H1 (cell line): ENCODE results near the gene BCKDHA. TPM values are rescaled to one million over a fixed set of nuclear protein-coding genes. Genes with fewer than 3 reads are reported as not detected.

ENCODE experiments used
- ASH2L ChIP-seq: fragments of 200-600, 300-600 bp; sonication (generic); IDR thresholded peaks from one replicate; pipeline ENCODE4 v1.7.1; 2017; ENCODE audit warnings: low read length
- CREB1 ChIP-seq: IDR thresholded peaks from 2 replicates; pipeline ENCODE4 v1.6.1; 2012; ENCODE audit warnings: inconsistent platforms
- HDAC6 ChIP-seq: IDR thresholded peaks from one replicate; pipeline ENCODE4 v1.7.1; 2012; ENCODE audit warnings: low read depth, mild to moderate bottlenecking, inconsistent platforms, low read length, moderate library complexity
- KDM5A ChIP-seq: fragments of 200-600 bp; IDR thresholded peaks from 2 replicates; pipeline ENCODE4 v1.7.1; 2012; ENCODE audit warnings: mild to moderate bottlenecking, low read length, inconsistent platforms, mixed read lengths
- SAP30 ChIP-seq: fragments of 300-600 bp; sonication (generic); IDR thresholded peaks from 2 replicates; pipeline ENCODE4 v1.7.1; 2012; ENCODE audit warnings: low read length, moderate library complexity, mild to moderate bottlenecking, inconsistent platforms; ENCODE audit not compliant: insufficient read depth, insufficient replicate concordance
- SIN3A ChIP-seq, 2 experiments: IDR thresholded peaks in 1 of 2; conservative IDR thresholded peaks in 1 of 2; 2 replicates each; pipeline ENCODE4 v1.6.1; 2011 to 2012; ENCODE audit warnings: low read length in 2 of 2, improper control_type of control experiment in 1 of 2, low read depth in 1 of 2, mild to moderate bottlenecking in 1 of 2
- SIX5 ChIP-seq: IDR thresholded peaks from 2 replicates; pipeline ENCODE4 v1.6.1; 2011; ENCODE audit warnings: mild to moderate bottlenecking, low read depth, low read length
- polyA plus RNA-seq, 7 experiments: library from polyadenylated mRNA; depleted of rRNA in 3 of 7; stranded (reverse) in 5 of 7; unstranded in 2 of 7; fragments of >200 nt in 5 of 7; fragments of 200-250 nt in 2 of 7; gene quantifications; 1 replicate in 5 of 7; 2 replicates in 1 of 7; 4 replicates in 1 of 7; pipeline versions ENCODE4 v1.2.1 to v1.2.3, GENCODE V29; 2011 to 2013; ENCODE audit warnings: missing spikeins in 2 of 7, mixed read lengths in 2 of 7
- total RNA-seq: library from RNA; stranded (reverse); fragmentation: NEBNext Ultra II Directional; extraction: Animal tissue kit (Norgen Biotek cat#: 25700); gene quantifications from 2 replicates; pipeline ENCODE4 v1.2.1, GENCODE V29; 2021
- TF ChIP-seq, protein P1 (sequence below): fragments of 300-600 bp; sonication (generic); IDR thresholded peaks from 2 replicates; pipeline ENCODE4 v1.7.1; 2012; ENCODE audit warnings: low read length, moderate library complexity, mild to moderate bottlenecking, inconsistent platforms; ENCODE audit not compliant: insufficient replicate concordance

BCKDHA gene
- total and polyA plus RNA-seq, 2 of the 8 experiments (the other 6 are each of a cell fraction or from before 2014, with no cell fraction given), result 14.2 to 69.6 TPM

DNA sequence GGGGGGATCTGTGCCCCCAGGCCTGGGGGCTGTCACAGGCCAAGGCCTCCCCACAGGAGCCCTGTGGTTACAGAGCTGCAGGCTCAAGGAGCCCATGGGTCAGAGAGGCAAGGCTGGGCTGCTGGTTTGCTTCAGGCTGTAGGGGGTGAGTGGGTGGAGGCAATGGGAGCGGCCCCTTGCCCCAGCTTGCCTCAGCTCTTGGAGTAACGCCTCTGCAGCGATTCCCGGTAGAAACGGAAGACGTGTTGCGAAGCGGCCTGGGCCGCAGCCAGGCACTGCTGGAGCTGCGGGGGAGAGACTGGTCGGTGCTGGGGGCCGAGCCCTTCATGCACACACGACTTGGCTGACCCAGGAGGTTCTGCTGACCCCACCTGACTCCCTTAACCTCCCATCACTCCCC, 11.2 kb upstream of the BCKDHA start (continued):
- TF ChIP-seq, protein P1, sequence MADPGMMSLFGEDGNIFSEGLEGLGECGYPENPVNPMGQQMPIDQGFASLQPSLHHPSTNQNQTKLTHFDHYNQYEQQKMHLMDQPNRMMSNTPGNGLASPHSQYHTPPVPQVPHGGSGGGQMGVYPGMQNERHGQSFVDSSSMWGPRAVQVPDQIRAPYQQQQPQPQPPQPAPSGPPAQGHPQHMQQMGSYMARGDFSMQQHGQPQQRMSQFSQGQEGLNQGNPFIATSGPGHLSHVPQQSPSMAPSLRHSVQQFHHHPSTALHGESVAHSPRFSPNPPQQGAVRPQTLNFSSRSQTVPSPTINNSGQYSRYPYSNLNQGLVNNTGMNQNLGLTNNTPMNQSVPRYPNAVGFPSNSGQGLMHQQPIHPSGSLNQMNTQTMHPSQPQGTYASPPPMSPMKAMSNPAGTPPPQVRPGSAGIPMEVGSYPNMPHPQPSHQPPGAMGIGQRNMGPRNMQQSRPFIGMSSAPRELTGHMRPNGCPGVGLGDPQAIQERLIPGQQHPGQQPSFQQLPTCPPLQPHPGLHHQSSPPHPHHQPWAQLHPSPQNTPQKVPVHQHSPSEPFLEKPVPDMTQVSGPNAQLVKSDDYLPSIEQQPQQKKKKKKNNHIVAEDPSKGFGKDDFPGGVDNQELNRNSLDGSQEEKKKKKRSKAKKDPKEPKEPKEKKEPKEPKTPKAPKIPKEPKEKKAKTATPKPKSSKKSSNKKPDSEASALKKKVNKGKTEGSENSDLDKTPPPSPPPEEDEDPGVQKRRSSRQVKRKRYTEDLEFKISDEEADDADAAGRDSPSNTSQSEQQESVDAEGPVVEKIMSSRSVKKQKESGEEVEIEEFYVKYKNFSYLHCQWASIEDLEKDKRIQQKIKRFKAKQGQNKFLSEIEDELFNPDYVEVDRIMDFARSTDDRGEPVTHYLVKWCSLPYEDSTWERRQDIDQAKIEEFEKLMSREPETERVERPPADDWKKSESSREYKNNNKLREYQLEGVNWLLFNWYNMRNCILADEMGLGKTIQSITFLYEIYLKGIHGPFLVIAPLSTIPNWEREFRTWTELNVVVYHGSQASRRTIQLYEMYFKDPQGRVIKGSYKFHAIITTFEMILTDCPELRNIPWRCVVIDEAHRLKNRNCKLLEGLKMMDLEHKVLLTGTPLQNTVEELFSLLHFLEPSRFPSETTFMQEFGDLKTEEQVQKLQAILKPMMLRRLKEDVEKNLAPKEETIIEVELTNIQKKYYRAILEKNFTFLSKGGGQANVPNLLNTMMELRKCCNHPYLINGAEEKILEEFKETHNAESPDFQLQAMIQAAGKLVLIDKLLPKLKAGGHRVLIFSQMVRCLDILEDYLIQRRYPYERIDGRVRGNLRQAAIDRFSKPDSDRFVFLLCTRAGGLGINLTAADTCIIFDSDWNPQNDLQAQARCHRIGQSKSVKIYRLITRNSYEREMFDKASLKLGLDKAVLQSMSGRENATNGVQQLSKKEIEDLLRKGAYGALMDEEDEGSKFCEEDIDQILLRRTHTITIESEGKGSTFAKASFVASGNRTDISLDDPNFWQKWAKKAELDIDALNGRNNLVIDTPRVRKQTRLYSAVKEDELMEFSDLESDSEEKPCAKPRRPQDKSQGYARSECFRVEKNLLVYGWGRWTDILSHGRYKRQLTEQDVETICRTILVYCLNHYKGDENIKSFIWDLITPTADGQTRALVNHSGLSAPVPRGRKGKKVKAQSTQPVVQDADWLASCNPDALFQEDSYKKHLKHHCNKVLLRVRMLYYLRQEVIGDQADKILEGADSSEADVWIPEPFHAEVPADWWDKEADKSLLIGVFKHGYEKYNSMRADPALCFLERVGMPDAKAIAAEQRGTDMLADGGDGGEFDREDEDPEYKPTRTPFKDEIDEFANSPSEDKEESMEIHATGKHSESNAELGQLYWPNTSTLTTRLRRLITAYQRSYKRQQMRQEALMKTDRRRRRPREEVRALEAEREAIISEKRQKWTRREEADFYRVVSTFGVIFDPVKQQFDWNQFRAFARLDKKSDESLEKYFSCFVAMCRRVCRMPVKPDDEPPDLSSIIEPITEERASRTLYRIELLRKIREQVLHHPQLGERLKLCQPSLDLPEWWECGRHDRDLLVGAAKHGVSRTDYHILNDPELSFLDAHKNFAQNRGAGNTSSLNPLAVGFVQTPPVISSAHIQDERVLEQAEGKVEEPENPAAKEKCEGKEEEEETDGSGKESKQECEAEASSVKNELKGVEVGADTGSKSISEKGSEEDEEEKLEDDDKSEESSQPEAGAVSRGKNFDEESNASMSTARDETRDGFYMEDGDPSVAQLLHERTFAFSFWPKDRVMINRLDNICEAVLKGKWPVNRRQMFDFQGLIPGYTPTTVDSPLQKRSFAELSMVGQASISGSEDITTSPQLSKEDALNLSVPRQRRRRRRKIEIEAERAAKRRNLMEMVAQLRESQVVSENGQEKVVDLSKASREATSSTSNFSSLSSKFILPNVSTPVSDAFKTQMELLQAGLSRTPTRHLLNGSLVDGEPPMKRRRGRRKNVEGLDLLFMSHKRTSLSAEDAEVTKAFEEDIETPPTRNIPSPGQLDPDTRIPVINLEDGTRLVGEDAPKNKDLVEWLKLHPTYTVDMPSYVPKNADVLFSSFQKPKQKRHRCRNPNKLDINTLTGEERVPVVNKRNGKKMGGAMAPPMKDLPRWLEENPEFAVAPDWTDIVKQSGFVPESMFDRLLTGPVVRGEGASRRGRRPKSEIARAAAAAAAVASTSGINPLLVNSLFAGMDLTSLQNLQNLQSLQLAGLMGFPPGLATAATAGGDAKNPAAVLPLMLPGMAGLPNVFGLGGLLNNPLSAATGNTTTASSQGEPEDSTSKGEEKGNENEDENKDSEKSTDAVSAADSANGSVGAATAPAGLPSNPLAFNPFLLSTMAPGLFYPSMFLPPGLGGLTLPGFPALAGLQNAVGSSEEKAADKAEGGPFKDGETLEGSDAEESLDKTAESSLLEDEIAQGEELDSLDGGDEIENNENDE, result no peak
- TF ChIP-seq SIX5, result no peak
- TF ChIP-seq CREB1, result no peak
- TF ChIP-seq KDM5A, result no peak
- no peak for TF ChIP-seq SIN3A (conservative IDR thresholded peaks at IDR 0.05 in 1 of 2, IDR thresholded peaks at IDR 0.05 in 1 of 2; ENCODE audit: low read depth in 1 of 2, low read length in 2 of 2)
- TF ChIP-seq SAP30, result no peak
- TF ChIP-seq HDAC6, result no peak
- TF ChIP-seq ASH2L, result no peak
- TF ChIP-seq, all 59 proteins: peak for 0
